HK-2 (cell line): ENCODE data around the gene TSPAN33.

Experiments used
- DNase-seq: peaks from one replicate; pipeline ENCODE4 v3.0.0-alpha.2; 2018; ENCODE audit not compliant: unreplicated experiment

The TSPAN33 gene, protein sequence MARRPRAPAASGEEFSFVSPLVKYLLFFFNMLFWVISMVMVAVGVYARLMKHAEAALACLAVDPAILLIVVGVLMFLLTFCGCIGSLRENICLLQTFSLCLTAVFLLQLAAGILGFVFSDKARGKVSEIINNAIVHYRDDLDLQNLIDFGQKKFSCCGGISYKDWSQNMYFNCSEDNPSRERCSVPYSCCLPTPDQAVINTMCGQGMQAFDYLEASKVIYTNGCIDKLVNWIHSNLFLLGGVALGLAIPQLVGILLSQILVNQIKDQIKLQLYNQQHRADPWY

DNA sequence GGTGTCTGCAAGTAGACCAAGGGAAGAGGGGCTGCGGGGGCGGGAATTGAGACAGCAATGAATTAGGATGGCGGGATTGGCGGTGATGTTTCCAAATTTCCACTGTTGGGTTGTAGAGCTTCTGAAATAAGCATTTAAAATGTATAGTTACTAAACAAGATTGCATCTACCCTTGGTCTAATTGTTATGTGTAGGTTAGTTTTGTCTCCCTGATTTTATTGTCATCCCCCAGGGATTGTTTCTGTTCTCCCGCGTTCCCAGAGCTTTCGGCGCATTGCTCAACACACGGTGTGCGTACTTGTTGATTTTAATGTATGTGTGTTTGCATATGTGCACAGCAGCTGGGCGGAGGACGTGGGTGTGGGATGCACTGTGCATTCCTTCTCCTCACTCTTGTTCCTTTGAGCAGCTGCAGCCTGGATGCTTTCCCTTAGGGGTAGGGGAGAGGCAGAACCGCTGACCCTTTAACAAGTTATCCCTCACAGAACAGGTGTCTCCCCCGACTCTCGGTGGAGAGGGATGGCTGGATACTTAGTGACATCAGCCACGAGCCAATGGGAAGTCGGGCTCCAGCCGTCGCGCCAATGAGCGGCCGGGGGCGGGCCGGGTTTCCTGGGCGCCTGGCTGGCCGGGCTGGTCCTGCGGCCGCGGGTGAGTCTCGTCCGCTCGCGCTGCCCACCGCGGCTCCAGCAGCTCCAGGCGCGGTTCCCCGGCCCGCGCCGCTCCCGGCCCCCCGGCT is at the start of gene TSPAN33:
Gene TSPAN33 (plus strand): TSS at position 613 of the 739 bp plus-strand sequence. CDS start 274 bp downstream, outside the sequence.
- peak; percentile 86 for DNase-seq

DNA sequence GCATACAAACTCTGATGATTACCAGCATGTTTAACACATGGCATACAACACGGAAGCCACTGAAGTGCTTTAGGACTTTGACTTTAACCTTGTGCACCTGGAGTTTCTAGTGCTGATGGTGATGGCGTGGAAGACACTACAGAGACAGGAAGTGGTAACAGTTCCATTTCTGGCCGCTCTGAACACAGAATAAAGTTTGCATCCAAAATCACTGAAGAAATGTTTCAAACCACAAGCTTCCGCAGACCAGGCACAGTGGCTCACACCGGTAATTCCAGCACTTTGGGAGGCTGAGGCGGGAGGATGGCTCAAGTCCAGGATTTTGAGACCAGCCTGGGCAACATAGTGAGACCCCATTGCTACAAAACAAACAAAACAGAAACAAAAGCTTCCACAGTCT is 49.2 kb upstream of the TSPAN33 start:
- no peak for DNase-seq

- DNase-seq: no peak
Observed at GRCh38 chr7:129098409-129099084, 46.0 kb upstream of the TSPAN33 start.

- no peak for DNase-seq
Observed at GRCh38 chr7:129100827-129101166, 43.7 kb upstream of the TSPAN33 start.

DNA sequence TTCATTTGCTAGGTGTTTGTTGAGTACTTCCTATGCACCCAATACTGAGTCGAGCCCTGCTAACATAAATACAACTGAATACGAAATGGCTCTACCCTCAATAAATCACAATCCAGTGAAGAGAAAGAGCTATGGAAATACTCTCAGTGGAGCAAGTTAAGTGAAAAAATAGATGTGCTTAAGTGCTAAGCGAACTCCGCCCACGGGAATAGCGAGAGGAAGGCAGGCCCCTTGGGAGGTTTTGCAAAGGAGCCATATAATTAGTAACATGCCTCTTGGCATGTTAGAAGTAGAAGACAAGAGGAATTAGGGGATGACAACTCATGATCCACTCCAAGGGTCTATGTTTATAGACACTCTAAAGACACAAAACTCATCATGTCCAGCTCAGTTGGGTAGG is 42.8 kb upstream of the TSPAN33 start:
- DNase-seq: no peak

GRCh38 chr7:129103561-129104324 is 40.8 kb upstream of the TSPAN33 start:
- DNase-seq: no peak

GRCh38 chr7:129108581-129108980 is 35.9 kb upstream of the TSPAN33 start:
- DNase-seq: peak; percentile 13

DNA sequence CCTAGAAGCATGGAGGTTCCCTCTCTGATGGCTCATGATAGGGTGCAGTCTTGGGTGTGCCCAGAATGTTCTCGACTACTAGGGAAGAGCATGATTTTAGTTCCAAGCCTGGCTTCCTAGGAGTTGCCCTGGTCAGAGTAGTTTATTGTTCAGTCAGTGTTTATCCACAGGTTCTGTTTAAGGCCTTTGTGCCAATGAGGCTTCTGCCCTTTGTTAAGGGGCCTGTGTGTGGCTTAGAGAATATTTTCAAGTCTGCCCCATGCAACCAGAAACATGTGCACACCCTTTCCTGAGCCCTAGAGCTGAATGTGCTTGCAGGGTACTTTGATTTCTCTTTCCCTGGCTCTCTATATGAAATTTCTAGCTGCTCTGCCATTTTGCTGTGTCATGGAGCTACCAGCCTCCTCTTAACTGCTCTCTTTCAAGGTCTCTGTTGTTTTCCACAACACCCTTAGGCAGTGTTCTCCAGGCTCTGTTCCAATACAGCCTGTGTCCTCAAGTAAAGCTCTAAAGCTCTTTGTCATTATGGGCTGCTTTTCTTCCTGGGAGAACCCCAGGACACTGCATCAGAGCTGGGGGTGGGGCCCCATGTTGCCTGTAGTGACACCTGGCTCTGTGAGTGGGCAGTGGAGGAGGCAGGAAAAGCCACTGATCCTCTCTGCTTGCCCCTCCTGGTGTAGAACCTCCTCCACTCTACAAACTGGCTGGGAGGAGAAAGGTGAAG is 34.1 kb upstream of the TSPAN33 start:
- peak; percentile 27 for DNase-seq

DNA sequence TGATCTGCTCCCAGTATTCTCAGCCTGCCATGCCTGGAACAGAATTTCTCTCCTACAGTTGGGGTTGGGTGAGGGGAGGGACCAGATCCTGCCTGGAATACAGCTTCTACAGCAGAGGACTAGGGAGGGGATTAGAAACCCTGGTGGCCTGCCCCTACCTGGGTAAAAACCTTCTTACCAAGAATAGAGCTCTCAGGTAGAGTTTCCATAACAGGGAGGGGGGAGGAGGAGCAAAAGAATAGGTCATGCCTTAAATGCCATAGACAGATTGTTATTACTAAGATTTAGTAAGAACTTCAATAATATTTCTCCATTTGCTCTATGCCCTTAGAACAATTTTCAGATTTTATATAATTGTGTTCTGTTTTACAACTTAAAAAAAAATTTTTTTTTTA is 33.5 kb upstream of the TSPAN33 start:
- DNase-seq: no peak

GRCh38 chr7:129115676-129116075 is 28.8 kb upstream of the TSPAN33 start:
- no peak for DNase-seq

DNA sequence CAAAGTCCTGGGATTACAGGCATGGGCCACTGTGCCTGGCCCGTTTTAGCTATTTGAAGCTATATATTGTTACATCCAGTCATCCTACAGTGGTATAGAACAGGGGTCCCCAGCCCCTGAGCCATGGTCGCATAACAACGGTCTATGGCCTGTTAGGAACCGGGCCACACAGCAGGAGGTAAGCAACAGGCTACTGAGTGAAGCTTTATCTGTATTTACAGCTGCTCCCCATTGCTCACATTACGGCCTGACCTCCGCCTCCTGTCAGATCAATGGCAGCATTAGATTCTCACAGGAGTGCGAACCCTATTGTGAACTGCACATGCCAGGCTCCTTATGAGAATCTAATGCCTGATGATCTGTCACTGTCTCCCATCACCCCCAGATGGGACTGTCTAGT is 26.3 kb upstream of the TSPAN33 start:
- no peak for DNase-seq

- no peak for DNase-seq
Observed at GRCh38 chr7:129118976-129119375, 25.5 kb upstream of the TSPAN33 start.

- DNase-seq: peak; percentile 24
Observed at GRCh38 chr7:129121501-129122077, 22.9 kb upstream of the TSPAN33 start.

DNA sequence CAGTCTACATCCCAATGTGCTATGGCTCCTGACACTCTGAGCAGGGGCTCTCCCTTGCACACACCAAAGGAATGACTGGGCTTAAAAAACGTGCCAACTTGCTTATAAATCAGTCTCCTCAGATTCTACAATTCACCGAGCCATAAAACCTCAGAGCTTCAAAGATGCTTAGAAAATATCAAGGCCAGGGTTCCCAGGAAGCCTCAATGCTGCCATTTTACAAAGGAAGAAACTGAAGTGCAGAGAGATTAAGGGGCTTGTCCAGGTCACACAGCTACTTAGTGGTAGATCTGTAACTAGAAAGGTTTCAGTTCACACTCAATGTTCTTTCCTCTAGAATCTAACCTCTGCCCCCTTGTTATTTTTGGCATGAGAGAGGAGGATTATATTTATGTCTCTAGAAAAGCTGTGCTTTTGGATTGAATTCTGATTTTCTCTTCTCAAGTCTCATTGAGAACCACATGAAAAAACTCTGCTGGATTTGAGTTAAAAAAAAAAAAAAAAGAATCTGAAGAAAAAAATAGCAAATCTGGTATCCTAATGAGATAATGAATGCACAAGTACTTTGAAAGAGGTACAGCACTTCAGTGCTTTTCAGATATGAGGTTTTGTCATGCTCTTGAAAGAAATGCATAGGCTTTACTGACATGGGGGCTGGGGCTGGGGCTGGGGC is 22.3 kb upstream of the TSPAN33 start:
- DNase-seq: no peak

DNA sequence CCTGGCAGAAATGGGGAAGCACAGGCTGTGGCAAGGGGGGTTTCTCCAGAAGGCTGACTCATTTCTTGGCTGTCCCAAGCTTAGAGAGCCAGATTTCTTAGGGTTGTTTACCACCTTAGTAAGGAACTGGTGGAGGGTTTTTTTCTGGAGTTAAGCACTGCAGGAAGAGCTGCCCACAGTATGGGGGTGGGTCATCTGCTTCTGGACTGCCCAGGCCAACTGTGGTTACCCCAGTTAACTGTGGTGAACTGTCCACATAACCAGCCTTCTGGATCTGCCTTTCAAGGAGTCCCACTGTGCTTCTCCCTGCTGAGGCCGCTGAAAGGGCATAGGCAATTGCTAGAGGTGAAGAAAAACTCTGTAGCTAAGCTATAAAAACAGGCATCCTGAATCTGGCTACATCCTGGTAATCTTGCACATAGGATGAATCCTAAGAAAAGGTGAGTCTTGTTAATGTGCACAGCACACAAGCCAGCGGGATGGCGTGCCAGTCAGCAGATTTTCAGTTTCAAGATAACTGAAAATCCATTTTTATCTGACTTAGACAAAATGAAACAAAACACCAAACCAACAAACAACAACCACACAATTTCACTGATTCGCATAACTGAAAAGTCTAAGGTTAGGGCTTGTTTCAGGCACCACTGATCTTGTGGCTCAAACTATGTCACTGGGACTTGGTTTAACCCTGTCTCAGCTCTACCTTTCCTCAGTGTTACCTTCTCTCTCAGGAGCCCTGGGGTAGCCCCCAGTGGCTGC is 21.6 kb upstream of the TSPAN33 start:
- DNase-seq: peak; percentile 17

GRCh38 chr7:129123510-129123857 is 21.0 kb upstream of the TSPAN33 start:
- DNase-seq: no peak

- DNase-seq: no peak
Observed at GRCh38 chr7:129126314-129126713, 18.2 kb upstream of the TSPAN33 start.

DNA sequence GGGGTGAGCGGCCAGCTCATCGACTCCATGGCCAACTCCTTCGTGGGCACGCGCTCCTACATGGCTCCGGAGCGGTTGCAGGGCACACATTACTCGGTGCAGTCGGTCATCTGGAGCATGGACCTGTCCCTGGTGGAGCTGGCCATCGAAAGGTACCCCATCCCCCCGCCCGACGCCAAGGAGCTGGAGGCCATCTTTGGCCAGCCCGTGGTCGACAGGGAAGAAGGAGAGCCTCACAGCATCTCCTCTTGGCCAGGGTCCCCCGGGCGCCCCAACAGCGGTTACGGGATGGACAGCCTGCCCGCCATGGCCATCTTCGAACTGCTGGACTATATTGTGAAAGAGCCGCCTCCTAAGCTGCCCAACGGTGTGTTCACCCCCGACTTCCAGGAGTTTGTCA is 17.4 kb upstream of the TSPAN33 start:
- DNase-seq: no peak

DNA sequence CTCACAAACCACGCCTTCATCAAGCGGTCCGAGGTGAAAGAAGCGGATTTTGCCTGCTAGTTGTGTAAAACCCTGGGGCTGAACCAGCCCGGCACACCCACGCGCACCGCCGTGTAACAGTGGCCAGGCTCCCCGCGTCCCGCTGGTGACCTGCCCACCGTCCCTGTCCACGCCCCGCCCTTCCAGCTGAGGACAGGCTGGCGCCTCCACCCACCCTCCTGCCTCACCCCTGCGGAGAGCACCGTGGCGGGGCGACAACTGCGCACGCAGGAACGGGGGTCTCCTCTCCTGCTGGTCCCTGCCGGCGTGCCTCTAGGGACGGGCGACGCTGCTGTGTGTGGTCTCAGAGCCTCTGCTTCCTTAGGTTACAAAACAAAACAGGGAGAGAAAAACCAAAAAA is 16.9 kb upstream of the TSPAN33 start:
- no peak for DNase-seq
